AG04449 (cell line): ENCODE measurements around the gene MPPE1.
A peak's percentile ranks its signal among the peaks of the same experiment; 100 is the strongest.
"Not testable (repeated sequence)": the region's sequence is repeated elsewhere in the genome, so short reads cannot be mapped to it uniquely, and the experiment has no call there.

Experiments
- CTCF ChIA-PET: fragments of 350-600 bp; formaldehyde crosslinking; extraction: SDS; loops from one replicate; lab custom pipeline; 2021; ENCODE audit warnings: antibody characterized with exemption; lab: Yijun Ruan, JAX
- POLR2A ChIA-PET: fragments of 400-600, 350-600 bp; formaldehyde crosslinking; extraction: SDS; loops from one replicate; lab custom pipeline; 2020; ENCODE audit warnings: antibody characterized with exemption, inconsistent platforms; lab: Yijun Ruan, JAX
- DNase-seq: peaks from one replicate; pipeline ENCODE4 v3.0.0-alpha.2; 2010; ENCODE audit warnings: low read depth, low spot score
- H3K4me3 ChIP-seq: 2 replicates; pipeline ENCODE4 v1.5.1; 2011; ENCODE audit warnings: low read depth, mild to moderate bottlenecking, control low read depth, low read length
- TF ChIP-seq, protein P1 (sequence below): IDR thresholded peaks from one replicate; pipeline ENCODE4 v1.5.1; 2011; ENCODE audit warnings: mild to moderate bottlenecking, moderate library complexity, low read length, control low read depth, inconsistent platforms; ENCODE audit not compliant: insufficient read depth; ENCODE audit errors: missing control alignments

The MPPE1 gene

DNA sequence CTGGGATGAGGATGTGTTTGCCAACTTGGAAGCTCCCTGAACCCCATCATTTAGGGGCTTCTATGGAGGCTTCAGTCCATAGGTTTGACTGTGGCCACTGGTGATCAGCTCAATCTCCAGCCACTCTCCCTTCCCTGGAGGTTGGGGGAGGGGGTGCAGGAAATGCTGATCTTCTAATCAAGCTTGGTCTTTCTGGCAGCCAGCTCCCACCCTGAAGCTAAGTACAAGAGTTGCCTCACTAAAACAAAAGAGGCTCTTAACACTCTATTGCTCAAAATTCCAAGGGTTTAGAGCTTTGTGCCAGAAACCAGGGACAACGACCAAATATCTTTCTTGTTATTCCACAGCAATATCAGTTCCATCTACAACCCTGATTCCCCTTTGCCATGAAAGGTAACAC, 19.4 kb upstream of the MPPE1 start:
- CTCF ChIA-PET: interaction anchor here (0.8 to 8.3 kb wide), 5 partner anchors 11 to 194 kb away, joined by 3 to 94 read pairs (median 12); no protein-coding TSS in a partner anchor
- TF ChIP-seq, protein P1, sequence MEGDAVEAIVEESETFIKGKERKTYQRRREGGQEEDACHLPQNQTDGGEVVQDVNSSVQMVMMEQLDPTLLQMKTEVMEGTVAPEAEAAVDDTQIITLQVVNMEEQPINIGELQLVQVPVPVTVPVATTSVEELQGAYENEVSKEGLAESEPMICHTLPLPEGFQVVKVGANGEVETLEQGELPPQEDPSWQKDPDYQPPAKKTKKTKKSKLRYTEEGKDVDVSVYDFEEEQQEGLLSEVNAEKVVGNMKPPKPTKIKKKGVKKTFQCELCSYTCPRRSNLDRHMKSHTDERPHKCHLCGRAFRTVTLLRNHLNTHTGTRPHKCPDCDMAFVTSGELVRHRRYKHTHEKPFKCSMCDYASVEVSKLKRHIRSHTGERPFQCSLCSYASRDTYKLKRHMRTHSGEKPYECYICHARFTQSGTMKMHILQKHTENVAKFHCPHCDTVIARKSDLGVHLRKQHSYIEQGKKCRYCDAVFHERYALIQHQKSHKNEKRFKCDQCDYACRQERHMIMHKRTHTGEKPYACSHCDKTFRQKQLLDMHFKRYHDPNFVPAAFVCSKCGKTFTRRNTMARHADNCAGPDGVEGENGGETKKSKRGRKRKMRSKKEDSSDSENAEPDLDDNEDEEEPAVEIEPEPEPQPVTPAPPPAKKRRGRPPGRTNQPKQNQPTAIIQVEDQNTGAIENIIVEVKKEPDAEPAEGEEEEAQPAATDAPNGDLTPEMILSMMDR: no peak
- no peak for DNase-seq
- no peak overlapping the region for H3K4me3 ChIP-seq
- POLR2A ChIA-PET: no interaction called here

DNA sequence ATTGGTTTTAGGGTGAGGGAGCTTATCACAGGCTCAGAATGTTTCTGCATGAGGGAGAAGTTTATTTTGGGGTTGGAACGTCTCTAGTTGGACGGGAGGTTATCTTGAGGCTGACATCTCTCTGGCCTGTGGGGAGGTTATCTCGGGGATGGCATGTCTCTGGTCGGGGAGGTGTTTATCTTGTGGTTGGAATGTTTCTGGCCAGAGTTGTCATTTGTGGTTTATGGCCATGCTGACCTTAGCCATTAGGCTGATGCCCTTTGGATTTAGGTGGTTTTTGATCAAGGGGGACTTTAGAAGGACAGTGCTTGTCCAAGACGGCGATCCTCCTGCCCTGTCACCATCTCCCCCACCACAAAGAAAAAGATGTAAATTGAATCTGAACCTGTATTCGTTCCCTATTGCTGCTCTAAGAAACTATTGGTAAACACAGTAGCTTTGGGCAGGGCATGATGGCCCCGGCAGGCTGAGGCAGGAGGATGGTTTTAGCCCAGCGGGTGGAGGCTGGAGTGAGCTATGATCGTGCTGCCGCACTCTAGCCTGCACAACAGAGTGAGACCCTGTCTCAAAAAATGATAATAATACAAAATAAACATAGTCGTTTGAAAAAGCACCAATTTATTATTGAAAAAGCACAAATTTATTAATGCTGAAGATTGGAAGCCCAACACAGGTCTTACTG, 17.8 kb upstream of the MPPE1 start:
- POLR2A ChIA-PET: no interaction called here
- DNase-seq: no peak
- CTCF ChIA-PET: interaction anchor here (1.4 to 8.3 kb wide), 4 partner anchors 8 to 113 kb away, joined by 3 to 94 read pairs (median 12); no protein-coding TSS in a partner anchor
- no peak overlapping the region for H3K4me3 ChIP-seq
- TF ChIP-seq, protein P1: no peak

DNA sequence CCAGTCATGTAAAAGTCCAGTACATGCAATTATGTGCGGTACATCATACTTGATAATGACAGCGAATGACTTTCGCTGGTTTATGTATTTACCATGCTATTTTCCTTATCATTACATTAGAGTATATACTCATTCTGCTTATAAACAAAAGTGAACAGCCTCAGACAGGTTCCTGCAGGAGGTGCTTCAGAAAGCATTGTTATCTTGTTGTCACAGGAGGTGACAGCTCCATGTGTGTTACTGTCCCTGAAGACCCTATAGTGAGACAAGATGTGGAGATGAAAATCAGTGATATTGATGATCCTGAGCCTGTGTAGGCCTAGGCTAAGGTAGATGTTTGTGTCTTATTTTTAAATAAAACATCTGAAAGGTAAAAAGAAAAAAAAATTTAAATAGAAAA, 15.3 kb upstream of the MPPE1 start:
- TF ChIP-seq, protein P1: no peak
- ChIA-PET CTCF (interaction anchor here (1.1 to 8.3 kb wide), 5 partner anchors 15 to 115 kb away, joined by 3 to 94 read pairs (median 10); partner anchors contain the start of gene MPPE1), POLR2A (no interaction called here)

DNA sequence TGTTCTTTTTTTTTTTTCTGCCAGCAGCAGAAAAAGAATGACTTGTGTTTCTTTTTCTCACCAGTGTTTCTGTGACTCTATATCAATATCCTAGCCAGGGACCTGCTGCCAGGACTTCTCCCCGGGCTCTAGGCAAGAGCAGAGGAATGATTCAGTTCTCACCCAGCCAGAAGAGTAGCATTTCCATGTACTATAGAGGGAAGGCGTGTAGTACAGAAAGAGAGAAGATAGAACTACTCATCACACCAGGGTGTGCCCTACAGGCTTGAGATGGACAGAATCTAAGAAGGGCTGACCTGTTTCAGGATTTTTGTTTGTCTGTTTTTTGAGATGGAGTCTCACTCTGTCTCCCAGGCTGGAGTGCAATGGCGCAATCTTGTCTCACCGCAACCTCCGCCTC, 11.4 kb upstream of the MPPE1 start:
- H3K4me3 ChIP-seq, CTCF ChIA-PET, DNase-seq, POLR2A ChIA-PET: not testable (repeated sequence)

More for the DNA sequence above, 15.3 kb upstream of the MPPE1 start:
- no peak overlapping the region for H3K4me3 ChIP-seq
- DNase-seq: no peak

DNA sequence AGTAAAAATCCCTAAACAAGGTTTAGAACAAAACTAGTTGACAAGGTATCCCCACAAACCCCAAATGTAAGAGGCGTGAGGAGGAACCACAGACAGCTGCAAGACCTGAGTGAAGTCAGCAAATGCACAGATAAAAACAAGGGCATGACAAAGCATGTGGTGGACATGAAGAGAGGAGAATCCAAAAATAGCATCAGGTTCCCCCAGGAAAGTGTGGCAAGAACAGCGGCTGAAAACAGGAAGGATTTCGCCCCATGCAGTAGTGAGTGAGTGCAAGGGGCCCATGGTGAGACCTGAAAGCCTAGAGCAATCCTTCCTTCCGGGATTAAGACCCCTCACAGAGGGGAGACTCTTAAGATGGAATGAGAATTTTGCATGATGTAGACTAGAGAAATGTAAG, 8.8 kb upstream of the MPPE1 start:
- CTCF ChIA-PET, H3K4me3 ChIP-seq, DNase-seq, POLR2A ChIA-PET: not testable (repeated sequence)

DNA sequence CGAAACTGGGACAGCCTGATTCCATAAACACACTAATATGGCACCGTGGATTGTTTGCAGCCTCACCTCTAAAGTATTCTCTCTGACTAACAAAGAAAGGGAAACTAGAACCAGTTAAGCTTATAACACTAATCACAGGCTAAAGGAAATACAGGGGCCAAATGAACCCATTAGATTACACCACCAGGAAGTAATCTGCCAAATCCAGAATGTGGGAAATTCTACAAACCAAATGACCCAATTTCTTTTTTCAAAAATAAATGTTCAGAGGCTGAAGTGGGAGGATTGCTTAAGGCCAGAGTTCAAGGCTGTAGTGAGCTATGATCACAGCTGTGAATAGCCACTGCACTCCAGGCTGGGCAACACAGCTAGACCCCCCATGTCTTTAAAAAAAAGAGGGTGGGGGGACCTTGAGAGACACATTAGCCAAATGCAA, 1.5 kb upstream of the MPPE1 start:
- TF ChIP-seq, protein P1: no peak
- CTCF ChIA-PET: interaction anchor here (1.2 to 3.2 kb wide), 3 partner anchors 28 to 129 kb away, joined by 4 to 10 read pairs (median 7); no protein-coding TSS in a partner anchor
- no peak for DNase-seq
- POLR2A ChIA-PET: no interaction called here
- no peak overlapping the region; the same call in 1 of the 2 replicates for H3K4me3 ChIP-seq

DNA sequence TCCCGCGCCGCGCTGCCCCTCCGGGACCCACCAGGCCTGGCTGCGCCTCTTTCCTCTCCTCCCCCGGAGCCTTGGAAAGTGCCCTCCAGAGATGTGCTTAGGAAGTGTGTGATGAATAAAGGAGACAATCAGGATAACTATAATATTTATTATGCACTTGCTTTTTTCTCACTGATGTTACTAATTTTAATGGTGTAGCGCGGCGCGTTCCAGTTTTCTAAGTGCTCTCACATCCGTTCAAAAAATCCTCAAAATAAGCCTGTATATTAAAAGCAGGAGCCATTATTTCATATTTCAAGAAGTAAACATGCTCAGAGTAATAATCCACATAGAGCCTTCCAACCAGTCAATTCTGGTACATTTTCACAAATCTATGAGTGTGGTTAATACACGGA, 941 bp upstream of the MPPE1 start:
- peak overlapping the region; percentile 84 for H3K4me3 ChIP-seq
- POLR2A ChIA-PET: no interaction called here
- CTCF ChIA-PET: interaction anchor here (0.7 to 3.2 kb wide), 6 partner anchors 19 to 129 kb away, joined by 4 to 10 read pairs (median 4); no protein-coding TSS in a partner anchor
- TF ChIP-seq, protein P1: no peak
- no peak for DNase-seq
